GM12865 (cell line): ENCODE measurements around the gene SENP8.
A peak's percentile ranks its signal among the peaks of the same experiment; 100 is the strongest.

Experiments
- DNase-seq: peaks from one replicate; pipeline ENCODE4 v3.0.0; 2010; ENCODE audit warnings: low read depth
- H3K4me3 ChIP-seq: 2 replicates; pipeline ENCODE4 v1.5.1; 2011; ENCODE audit warnings: mild to moderate bottlenecking, low read depth, low read length, control low read depth
- TF ChIP-seq, protein P1 (sequence below): IDR thresholded peaks from 2 replicates; pipeline ENCODE4 v1.5.1; 2011; ENCODE audit warnings: low read length, control low read depth, low read depth, inconsistent platforms; ENCODE audit not compliant: insufficient read depth; ENCODE audit errors: missing control alignments

Gene SENP8

DNA sequence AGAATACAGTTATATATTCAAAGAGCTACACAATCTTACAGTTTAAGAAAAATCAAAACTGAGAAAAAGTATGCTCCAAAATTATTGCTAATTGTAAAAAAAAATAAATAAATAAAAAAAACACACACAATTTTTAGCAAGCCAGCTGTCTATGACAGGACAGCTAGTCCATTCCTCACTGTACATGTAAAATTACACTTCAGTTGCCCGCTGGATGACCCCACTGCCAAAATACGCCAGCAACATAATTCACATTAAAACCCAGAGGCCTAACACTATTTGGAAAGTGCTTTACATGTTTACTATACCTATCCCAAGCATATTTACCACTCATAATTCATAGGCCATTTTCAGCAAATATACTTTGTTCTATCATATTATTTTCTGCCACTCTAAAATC lies 6.1 kb upstream of the SENP8 start:
- TF ChIP-seq, protein P1, sequence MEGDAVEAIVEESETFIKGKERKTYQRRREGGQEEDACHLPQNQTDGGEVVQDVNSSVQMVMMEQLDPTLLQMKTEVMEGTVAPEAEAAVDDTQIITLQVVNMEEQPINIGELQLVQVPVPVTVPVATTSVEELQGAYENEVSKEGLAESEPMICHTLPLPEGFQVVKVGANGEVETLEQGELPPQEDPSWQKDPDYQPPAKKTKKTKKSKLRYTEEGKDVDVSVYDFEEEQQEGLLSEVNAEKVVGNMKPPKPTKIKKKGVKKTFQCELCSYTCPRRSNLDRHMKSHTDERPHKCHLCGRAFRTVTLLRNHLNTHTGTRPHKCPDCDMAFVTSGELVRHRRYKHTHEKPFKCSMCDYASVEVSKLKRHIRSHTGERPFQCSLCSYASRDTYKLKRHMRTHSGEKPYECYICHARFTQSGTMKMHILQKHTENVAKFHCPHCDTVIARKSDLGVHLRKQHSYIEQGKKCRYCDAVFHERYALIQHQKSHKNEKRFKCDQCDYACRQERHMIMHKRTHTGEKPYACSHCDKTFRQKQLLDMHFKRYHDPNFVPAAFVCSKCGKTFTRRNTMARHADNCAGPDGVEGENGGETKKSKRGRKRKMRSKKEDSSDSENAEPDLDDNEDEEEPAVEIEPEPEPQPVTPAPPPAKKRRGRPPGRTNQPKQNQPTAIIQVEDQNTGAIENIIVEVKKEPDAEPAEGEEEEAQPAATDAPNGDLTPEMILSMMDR, result no peak
- H3K4me3 ChIP-seq, result no peak overlapping the region
- DNase-seq, result no peak

- TF ChIP-seq, protein P1, result no peak
- DNase-seq, result no peak
- no peak overlapping the region for H3K4me3 ChIP-seq
These were observed 5.4 kb upstream of the SENP8 start for GRCh38 chr15:72112805-72113204.

DNA sequence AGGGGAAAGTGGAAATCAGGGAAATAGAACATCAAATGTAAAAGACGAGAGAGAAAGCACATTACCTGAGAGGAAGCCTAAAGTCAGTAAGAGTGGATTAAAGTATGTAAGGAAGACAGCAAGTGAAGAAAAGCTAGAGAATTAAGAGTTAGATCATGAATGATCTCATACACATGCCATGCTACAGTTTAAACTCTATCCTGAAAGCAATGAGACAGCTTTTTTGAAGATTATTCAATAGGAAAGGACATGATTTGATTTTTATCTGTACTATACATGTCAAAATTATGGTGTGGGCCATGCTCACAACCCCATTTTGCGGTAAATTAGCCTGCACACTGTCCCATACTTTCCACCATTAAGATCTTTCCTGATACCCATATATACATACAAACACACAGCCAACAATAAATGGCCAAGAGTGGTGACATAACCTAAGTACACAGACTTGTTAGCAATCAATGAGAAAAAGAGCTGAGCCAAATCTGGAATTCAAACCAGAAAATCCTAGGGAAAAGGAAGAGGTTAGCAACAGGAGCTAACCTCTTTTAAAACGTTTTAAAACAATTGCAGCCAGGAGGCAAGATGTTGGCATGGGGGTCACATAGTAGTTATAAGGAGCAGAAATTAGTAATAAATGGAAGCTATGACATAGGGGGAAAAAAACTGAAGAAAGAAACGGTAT lies 4.7 kb upstream of the SENP8 start:
- H3K4me3 ChIP-seq, result no peak overlapping the region
- DNase-seq, result no peak

DNA sequence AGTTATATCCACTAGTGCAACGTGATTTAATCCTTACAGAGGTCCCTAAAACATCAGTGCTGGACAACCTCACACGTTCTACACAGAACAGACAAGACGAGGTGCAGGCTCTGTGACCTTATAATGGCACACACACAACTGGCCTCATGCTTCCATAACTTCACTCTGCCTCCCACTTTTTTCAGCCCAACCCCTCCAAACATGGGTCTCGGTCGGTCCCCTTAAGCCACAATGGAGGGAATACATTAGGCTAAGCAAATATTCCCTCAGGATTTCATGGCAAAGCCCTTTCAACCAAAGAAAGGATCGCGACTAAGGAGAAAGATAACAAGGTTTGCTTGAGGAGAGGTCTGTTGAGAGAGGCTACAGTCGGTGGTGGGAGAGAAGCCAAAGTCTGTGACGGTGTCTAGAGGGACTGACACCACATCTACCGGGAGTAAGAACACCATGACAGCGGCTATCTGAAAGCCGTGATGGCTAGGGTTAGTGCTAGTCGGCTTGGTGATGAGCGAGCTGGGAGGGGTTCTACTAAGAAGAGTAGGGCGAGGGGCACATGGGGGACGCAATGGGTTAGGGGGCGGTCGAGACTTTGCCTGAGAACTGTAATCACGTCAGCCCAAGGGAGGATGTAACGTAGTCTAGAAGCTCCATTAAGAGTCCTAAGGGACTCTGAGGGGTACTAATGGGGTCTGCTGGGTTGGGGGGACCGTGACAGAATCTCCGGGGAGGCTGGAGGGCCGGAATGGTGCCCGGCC lies 1.3 kb upstream of the SENP8 start:
- H3K4me3 ChIP-seq, result peak overlapping the region; percentile 88
- TF ChIP-seq, protein P1, result no peak
- DNase-seq, result peak; percentile 16

More for the DNA sequence above, 4.7 kb upstream of the SENP8 start:
- TF ChIP-seq, protein P1, result no peak

DNA sequence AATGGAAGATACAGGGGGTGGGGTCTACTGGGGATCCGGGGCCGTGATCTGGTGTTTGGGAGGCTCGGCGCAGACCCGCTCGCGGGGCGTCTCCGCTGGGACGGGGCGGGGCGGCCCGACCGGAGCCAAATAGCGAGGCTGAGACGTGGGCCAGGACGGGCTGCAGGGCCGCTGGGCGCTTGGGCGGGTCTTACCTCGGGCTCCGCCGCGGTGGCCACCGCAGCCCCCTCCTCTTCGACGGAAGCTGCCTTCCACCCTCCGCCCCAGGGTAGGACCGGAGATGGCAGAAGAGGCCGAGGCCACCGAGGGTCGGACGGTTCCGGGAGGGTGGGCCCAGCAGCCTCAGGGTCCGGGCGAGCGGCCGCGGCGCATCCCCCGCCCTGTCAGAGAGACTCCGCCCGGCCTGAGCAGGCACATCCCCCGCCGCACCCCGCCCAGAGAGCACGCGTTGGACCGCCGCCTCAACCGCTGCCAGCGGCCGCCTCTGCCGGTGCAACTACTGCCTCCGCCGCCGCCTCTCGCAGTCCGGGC lies 652 bp upstream of the SENP8 start:
- DNase-seq, result peak; percentile 87
- peak overlapping the region; percentile 88 for H3K4me3 ChIP-seq
- TF ChIP-seq, protein P1, result no peak

GRCh38 chr15:72124218-72124617 lies 6.0 kb downstream of the SENP8 start:
- DNase-seq, result no peak
- TF ChIP-seq, protein P1, result no peak
- H3K4me3 ChIP-seq, result no peak overlapping the region
